LNCaP clone FGC (cell line): ENCODE measurements around the gene GGCT.
"Not testable (repeated sequence)": the region's sequence is repeated elsewhere in the genome, so short reads cannot be mapped to it uniquely, and the experiment has no call there.

Experiments used
- DNase-seq: peaks from one replicate; pipeline ENCODE4 v3.0.0-alpha.2; 2011; ENCODE audit warnings: low read depth
- H3K4me3 ChIP-seq: 2 replicates; pipeline ENCODE4 v1.5.1; 2011; ENCODE audit warnings: mild to moderate bottlenecking, low read depth, low read length, control low read depth
- TF ChIP-seq, protein P1 (sequence below): IDR thresholded peaks from 2 replicates; pipeline ENCODE4 v1.5.1; 2012; ENCODE audit warnings: mild to moderate bottlenecking; ENCODE audit not compliant: control insufficient read depth, insufficient read depth; ENCODE audit errors: extremely low read depth

The GGCT gene

DNA sequence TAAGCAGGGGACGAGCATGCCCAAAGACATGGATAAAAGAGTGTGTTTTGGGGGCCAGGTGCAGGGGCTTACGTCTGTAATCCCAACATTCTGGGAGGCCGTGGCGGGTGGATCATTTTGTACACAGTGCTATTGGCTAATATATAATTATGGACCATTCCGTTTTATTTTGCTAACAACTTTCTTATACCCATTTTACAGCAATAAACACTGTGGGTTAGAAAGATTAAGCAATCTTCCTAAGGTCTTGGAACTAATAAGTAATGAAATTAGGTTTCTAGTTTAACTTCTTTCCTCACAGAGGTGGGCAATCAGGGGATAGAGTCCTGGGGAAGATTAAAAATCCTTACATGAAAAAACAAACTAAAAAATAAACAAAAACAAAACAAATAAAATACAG, 3.4 kb downstream of the GGCT start:
- no peak overlapping the region for H3K4me3 ChIP-seq
- DNase-seq: no peak
- TF ChIP-seq, protein P1, sequence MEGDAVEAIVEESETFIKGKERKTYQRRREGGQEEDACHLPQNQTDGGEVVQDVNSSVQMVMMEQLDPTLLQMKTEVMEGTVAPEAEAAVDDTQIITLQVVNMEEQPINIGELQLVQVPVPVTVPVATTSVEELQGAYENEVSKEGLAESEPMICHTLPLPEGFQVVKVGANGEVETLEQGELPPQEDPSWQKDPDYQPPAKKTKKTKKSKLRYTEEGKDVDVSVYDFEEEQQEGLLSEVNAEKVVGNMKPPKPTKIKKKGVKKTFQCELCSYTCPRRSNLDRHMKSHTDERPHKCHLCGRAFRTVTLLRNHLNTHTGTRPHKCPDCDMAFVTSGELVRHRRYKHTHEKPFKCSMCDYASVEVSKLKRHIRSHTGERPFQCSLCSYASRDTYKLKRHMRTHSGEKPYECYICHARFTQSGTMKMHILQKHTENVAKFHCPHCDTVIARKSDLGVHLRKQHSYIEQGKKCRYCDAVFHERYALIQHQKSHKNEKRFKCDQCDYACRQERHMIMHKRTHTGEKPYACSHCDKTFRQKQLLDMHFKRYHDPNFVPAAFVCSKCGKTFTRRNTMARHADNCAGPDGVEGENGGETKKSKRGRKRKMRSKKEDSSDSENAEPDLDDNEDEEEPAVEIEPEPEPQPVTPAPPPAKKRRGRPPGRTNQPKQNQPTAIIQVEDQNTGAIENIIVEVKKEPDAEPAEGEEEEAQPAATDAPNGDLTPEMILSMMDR: no peak

DNA sequence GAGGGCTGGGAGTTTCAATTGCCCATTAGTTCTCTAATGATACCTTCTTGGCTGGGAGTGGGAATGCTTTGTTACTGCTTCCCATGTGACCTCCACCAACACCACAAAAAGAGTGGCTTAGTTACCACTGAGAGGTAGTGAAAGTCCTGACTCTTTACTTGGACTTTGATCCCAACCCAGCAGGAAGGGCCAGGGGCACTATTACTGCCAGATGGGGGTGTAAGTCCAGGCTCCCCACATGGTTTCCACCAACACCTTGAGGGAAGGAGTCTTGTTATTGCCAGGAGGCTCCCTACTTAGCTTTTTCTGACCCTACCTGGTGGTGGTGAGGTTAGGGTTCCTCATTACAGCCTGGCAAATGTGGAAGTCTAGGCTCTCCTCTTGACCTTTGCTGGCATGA, 11.4 kb downstream of the GGCT start:
- no peak for DNase-seq
- TF ChIP-seq, protein P1: no peak
- H3K4me3 ChIP-seq: no peak overlapping the region

DNA sequence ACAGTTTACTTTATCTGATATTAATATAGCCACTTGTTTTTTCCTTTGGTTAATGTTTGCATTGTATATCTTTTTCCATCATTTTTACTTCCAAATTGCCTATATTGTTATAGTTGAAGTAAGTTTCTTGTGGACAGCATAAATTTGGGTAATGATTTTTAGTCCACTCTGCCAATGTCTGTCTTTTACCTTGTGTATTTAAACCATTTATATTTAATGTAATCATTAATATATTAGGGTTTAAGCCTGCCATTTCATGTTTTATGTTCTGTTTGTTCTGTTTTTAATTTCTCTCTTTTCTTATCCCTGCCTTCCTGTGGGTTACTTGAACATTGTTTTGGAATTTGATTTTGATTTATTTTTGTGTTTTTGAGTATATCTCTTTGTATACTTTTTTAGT, 13.2 kb downstream of the GGCT start:
- TF ChIP-seq, protein P1: no peak
- no peak for DNase-seq
- no peak overlapping the region for H3K4me3 ChIP-seq

DNA sequence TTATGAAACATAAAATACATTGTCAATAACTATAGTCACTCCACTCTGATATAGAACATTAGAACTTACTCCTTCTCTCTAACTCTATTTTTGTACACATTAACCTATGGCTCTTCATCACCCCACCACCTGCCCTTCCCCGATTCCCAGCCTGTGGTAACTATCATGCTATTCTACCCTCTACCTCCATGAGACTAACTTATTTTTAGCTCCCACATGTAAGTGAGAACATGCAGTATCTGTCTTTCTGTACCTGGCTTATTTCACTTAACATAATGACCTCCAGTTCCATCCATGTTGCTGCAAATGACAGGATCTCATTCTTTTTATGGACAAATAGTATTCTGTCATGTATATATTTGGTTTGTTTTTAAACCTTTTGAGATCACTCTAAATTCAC, 17.3 kb downstream of the GGCT start:
- no peak overlapping the region for H3K4me3 ChIP-seq
- no peak for DNase-seq
- TF ChIP-seq, protein P1: no peak

DNA sequence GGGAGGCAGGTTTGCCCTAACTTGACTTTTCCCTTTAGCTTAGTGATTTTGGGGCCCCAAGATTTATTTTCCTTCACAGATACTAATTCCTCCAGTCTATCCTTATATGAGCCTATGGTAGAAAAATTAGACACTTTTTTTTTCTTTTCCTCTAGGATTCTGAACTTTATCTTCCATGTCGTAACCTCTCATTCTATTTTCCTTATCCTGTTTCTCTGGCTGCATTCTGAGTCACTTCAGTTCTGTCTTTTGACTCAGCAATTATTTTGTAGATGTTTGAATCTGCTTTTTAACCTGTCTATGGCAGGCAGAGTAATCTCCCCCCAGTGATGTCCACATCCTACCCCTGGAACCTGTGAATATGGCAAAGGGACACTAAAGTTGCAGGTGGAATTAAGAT, 19.0 kb downstream of the GGCT start:
- DNase-seq: no peak
- TF ChIP-seq, protein P1: no peak
- H3K4me3 ChIP-seq: no peak overlapping the region

DNA sequence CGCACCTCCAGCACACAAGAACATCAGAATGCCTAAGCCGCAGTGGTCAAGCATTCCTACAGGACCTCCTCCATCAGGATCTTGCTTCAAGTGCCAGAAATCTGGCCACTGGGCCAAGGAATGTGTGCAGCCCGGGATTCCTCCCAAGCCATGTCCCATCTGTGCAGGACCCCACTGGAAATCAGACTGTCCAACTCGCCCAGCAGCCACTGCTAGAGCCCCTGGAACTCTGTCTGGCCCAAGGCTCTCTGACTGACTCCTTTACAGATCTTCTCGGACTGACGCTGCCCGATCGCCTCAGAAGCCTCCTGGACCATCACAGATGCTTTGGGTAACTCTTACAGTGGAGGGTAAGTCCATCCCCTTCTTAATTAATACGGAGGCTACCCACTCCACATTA, 23.2 kb downstream of the GGCT start:
- DNase-seq, H3K4me3 ChIP-seq: not testable (repeated sequence)

DNA sequence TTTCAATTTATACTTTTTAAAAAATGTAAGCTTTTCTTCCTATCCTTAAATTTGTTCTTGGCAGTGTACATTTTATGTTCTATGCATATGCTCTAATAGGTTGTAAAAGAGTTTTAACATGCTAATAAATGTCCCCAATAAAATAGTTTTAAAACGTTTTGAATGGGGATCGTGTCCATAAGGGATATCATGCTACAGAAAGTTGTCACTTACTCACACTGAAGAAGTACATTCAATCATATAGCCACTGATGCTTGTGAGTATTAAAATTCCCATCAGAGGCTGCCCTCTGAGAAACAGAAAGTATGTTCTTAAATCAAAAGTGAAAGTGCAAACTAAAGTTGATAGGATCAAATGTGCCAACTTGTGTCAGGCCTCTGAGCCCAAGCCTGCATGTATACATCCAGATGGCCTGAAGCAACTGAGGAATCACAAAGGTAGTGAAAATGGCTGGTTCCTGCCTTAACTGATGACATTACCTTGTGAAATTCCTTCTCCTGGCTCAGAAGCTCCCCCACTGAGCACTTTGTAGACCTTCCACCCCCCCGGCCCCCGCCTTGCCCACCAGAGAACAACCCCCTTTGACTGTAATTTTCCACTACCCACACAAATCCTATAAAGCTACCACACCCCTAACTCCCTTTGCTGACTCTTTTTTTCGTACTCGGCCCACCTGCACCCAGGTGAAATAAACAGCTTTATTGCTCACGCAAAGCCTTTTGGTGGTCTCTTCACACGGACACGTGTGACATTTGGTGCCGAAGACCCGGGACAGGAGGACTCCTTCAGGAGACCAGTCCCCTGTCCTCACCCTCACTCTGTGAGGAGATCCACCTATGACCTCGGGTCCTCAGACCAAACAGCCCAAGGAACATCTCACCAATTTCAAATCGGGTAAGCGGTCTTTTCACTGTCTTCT, 25.2 kb downstream of the GGCT start:
- peak overlapping the region; percentile 52 for H3K4me3 ChIP-seq
- DNase-seq: no peak
- TF ChIP-seq, protein P1: no peak
